Stimulated activated CD4-positive, alpha-beta T cell treated with anti-CD3 and anti-CD28 coated beads, Interleukin-4, amount 100 ng/mL, for 1 hour (primary cell): Measurements from ENCODE around the gene ZNF253.
A peak's percentile ranks its signal among the peaks of the same experiment; 100 is the strongest.
"Not testable (repeated sequence)": the region's sequence is repeated elsewhere in the genome, so short reads cannot be mapped to it uniquely, and the experiment has no call there.

Source experiments
- DNase-seq: peaks from one replicate; pipeline ENCODE4 v3.0.0-alpha.2; 2020

ZNF253 gene

DNA sequence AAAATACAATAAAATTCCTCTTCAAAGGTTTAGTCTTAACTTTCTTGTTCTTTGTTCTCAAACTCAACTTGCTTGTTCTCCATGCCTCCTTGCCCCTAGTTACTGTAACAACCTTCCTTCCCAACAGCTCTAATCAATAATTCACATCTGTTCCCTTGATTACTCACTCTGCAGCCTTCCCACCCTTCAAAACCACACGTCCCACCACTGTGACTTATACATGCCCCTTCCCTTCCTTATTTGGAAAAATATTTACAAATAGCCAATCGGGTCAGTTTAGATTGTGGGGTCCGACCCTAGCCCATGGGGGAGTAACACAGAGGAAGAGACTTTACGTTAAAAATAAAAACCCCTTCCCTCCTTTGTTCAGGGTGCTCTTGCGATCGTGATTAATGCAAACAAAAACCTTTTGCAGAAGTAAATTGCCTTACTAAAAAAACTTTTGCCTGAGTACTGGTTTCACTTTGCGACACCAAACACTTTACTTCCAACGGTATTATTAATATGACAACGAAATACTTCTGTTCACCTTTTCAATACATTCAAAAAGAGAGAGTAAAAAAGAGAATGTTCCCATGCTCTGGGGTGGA is 34.6 kb downstream of the ZNF253 start:
- no peak for DNase-seq

DNA sequence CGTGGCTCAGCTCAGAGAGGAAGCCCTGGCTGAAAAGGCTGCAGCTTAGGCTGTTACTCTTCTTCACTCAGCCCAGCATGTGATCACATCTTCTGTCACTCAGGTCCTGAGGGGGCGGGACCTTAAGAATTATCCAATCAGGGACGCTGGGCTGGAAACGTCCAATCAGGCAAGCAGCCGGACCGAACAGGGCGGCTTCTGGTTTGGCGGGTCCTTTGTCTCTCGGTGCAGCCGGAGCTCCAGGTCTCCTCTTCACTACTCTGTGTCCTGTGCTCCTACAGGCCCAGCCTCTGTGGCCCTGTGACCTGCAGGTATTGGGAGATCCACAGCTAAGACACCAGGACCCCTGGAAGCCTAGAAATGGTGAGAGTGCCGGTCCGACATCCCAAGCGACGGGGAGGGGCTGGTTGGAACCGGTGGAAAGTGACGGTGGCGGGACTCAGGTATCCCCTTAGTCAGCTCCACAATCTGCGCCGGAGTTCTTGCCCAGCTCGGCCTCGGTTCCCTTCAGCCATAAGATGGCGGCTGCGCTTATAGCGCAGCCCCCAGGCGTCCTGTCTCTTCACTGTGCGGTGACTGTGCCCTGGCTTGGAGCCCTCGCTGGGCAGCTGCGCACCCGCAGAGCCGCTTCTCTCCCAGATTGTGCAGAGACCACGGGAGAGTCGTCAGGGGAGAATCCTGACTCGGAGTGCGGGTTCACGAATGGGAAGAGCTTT is 35.2 kb downstream of the ZNF253 start, which contains the start of gene ZNF93:
ZNF93 (plus strand) TSS at position 218 of the 716 bp plus-strand sequence; CDS start at position 361, 143 bp downstream.
- DNase-seq, result peak; percentile 84

DNA sequence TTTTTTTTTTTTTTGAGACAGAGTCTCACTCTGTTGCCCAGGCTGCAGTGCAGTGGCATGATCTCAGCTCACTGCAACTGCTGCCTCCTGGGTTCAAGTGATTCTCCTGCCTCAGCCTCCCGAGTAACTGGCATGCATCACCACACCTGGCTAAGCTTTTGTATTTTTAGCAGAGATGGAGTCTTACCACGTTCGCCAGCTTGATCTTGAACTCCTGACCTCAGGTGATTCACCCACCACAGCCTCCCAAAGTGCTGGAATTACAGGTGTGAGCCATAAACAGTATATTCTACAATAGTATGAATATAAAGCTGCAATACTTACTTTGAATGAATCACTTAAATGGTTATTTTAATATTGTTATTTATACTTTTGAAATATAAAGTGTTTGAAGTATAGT is 41.9 kb downstream of the ZNF253 start:
- DNase-seq, result not testable (repeated sequence)

DNA sequence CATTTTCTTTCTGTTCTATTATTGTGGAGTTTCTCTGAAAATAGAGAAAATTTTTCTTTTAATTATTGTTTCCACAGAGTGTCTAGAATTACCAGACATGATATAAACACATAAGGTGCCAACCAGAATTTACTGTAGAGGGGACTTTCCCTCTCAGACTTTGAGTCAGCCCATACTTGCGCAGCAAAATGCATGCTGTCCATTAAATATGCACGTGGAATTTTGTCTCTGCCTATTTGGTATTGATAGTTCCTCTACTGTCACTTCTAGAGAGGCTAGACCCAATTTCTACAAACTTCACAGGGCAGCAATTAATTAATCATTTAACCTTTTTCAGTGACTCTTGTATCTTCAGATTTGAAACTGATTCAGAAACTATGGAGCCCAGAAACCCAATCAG is 44.0 kb downstream of the ZNF253 start:
- DNase-seq, result no peak

DNA sequence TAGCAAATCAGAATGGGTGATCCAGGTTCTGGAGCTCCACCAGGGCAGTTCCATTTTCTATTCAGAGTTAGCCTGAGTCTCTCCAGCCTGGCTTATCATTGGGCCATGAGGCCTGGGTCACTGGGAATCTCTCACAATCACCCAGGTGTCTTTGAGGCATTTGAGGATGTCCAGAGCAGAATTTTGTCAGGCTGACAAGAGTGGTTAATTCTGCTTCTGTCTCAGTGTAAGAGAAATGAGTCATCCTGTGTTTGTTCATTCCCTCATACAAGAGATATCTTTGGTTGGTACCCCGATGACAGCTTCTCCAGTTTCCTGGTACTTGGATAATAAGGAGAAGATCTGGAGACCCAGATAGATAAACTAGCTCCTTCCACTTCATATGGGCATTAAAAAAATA is 45.5 kb downstream of the ZNF253 start:
- DNase-seq, result no peak

DNA sequence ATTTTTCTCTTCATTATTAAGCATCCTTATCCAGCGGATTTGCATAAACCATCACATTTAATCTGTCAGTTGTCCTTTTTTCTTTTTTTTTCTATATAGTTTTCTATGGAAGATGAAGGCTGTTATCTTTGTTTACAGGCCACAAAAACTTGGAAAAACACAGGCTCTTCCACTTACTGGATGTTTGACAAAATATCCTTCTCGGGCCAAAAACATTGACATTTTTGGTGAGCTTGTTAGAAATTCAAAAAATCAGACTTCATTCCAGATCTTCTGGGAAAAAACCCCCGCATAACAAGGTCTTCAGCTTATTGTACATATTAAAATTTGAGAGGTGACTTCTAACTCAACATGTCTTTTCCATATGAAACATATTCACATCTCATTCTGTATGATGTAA is 48.9 kb downstream of the ZNF253 start:
- DNase-seq, result no peak

DNA sequence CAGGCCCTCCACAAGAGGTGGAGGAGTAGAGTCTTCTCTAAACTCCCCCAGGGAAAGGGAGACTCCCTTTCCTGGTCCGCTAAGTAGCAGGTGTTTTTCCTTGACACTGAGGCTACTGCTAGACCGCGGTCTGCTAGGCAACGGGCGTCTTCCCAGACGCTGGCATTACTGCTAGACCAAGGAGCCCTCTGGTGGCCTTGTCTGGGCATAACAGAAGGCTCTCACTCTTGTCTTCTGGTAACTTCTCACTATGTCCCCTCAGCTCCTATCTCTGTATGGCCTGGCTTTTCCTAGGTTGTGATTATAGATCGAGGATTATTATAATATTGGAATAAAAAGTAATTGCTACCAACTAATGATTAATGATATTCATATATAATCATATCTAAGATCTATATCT is 64.7 kb downstream of the ZNF253 start:
- DNase-seq, result peak; percentile 16

DNA sequence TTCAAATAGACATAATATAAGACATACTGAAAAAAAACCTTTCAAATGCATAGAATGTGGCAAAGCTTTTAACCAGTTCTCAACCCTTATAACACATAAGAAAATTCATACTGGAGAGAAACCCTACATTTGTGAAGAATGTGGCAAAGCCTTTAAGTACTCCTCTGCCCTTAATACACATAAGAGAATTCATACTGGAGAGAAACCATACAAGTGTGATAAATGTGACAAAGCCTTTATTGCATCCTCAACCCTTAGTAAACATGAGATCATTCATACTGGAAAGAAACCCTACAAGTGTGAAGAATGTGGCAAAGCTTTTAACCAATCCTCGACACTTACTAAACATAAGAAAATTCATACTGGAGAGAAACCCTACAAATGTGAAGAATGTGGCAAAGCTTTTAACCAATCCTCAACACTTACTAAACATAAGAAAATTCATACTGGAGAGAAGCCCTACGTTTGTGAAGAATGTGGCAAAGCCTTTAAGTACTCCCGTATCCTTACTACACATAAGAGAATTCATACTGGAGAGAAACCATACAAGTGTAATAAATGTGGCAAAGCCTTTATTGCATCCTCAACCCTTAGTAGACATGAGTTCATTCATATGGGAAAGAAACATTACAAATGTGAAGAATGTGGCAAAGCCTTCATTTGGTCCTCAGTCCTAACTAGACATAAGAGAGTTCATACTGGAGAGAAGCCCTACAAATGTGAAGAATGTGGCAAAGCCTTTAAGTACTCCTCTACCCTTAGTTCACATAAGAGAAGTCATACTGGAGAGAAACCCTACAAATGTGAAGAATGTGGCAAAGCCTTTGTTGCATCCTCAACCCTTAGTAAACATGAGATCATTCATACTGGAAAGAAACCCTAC is 68.0 kb downstream of the ZNF253 start:
- DNase-seq, result not testable (repeated sequence)

DNA sequence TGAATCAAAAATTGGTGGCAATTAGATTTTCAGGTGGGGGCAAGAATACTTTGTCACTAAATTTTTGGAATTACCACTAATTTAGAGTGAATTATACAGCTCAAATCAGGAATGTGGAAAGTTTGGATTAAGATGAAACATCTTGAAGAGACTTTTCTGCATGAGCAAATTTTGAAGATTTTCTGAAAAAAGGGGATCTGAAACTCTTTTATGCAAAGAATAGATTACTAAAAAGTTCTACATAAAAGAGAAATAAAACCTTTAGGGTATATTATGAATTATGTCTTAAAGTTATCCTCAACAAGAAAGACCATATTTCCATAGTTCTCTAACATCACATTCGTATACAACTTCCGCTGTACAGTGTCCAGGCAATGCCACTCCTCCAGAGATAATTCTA is 71.7 kb downstream of the ZNF253 start:
- no peak for DNase-seq

DNA sequence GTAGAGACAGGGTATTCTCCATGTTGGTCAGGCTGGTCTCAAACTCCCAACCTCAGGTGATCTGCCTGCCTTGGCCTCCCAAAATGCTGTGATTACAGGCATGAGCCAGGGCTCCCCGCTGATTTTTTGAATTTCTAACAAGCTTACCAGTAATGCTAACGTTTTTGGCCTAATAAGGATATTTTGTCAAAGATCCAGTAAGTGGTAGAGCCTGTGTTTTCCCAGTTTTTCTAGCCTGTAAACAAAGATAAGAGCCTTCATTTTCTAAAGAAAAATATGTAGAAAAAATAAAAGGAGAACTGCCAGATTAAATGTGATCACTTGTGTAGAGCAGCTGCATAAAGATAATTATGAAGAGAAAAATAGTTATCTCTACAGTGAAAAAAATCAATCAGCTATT is 72.8 kb downstream of the ZNF253 start:
- DNase-seq, result no peak

DNA sequence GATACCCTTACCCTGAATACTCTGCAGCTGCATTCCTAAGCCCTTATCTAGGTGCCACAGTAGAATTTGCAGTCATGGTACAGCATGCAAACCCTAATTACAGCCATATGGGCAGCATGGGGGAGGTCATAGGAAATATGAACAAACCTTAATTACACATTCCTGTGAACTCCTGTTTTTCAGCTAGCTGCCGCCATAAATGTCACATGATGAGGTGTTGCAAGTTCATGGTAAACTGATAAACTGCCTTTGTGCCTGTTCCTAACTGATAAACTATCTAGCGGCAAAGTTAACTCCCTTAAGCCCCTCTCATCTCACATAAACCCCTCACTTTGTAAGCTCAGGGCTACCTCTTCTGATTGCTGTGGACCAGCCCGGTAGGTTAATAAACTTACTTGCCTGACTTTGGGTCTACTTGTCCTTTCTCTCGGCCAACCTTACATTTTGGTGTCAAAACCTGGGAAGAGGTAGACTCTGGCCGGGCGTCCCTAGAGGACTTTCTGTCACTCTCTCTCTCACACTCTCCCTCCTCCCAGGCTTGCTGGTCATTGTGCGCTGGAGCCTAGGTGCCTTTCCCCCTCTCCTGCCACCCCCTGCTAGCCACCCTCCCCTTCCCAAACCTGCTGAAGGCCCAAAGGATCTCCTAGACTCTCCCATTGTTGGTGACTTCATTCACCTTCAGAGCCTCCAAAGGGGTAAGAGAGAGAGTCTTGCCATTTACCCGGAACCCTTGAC is 78.3 kb downstream of the ZNF253 start:
- DNase-seq, result no peak
